GM18873 (cell line): ENCODE measurements around the gene IDH3G.

ENCODE experiments used
- ATAC-seq: cut with Tn5 transposase; IDR thresholded peaks from one replicate; pipeline ENCODE4 v1.9.1; 2021; ENCODE audit warnings: mild to moderate bottlenecking, moderate library complexity, moderate number of reproducible peaks; ENCODE audit not compliant: unreplicated experiment, low FRiP score

Gene IDH3G

GRCh38 chrX:153736071-153736820, 57.9 kb downstream of the IDH3G start:
- ATAC-seq, result no peak
